NCI-H82 treated with DMSO at 0.1 percent for 48 hours (cell line): ENCODE data around the gene OLFML2B.
"Not testable (repeated sequence)": the region's sequence is repeated elsewhere in the genome, so short reads cannot be mapped to it uniquely, and the experiment has no call there.

Experiments
- DNase-seq: peaks from one replicate; lab custom pipeline; 2025; ENCODE audit not compliant: unreplicated experiment; lab: John Stamatoyannopoulos, UW

OLFML2B gene

DNA sequence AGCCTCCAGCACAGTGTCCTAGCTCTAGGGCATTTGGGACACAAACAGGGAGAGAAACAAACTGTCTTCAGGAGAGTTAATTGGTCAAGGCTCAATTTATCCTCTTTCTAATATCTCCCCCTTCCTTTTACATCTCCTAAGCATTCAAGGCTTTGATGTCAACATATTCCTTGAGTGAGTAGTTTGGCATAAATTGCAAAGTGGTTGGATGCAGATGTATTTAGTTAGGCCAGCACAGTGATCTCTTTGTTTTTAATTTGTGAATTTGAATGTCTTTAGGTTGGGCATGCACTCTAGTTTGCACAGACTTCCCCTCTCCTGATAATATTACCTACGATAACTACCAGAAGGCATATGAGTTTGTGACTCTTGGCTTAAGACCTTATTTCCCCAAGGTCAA, 12.5 kb upstream of the OLFML2B start:
- no peak for DNase-seq

DNA sequence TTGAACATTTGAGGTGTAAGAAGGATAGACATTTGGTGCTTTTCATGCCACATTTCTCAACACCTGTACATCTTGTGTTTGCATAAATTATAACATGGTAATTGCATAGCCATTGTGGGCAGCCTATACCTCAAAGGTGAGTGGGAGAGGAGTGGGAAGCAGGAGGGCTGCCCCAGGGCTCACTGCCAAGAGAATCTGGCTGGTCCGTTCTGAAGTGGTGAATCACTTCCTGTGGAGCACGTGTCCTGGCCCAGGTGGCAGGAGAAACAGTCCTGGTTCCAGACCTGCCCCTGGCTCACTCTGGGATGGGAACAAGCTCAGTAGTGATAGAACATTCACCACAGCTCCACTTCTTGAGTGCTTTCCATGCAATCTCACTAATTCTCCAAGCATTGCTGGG, 11.6 kb upstream of the OLFML2B start:
- no peak for DNase-seq

DNA sequence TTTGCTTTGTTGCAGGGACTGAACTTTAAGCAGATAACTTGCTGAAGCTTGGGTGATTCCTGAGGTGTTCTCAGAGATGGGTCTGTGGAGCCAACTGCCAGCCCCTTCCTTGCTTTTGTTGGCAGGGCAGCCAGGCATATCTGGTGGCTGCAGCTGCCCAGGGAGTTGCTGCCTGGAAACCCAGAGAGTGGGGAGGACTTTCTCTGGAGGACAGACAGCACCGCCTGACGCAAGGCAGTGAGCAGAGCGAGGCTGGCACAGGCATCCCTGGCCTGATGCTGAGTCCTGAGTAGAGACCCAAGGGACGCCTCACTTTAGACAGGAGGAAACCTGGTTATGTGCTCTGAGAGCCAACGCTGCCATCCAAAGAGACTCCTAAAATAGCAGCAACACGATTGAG, 9.8 kb upstream of the OLFML2B start:
- DNase-seq = no peak

GRCh38 chr1:162030759-162031280, 7.2 kb upstream of the OLFML2B start:
- DNase-seq = no peak

DNA sequence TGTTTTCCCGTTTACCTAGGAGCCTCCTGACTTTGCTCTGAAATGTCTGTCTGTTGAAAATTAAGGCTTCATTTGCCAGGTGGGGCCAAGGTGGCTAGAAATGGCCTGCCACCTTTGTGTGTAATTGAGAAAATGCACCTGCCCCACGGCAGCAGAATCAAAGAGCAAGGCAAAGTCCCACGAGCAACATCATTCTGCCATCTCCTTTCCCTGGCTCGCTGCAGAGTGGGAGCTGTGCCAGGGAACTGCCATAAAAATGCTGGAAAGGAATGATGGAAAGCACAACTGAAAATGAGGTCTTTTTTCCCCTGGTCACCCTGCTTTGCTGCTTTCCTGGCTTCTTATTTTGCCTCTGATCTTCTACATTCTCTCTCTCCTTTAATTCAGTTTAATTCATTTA, 5.5 kb upstream of the OLFML2B start:
- no peak for DNase-seq

DNA sequence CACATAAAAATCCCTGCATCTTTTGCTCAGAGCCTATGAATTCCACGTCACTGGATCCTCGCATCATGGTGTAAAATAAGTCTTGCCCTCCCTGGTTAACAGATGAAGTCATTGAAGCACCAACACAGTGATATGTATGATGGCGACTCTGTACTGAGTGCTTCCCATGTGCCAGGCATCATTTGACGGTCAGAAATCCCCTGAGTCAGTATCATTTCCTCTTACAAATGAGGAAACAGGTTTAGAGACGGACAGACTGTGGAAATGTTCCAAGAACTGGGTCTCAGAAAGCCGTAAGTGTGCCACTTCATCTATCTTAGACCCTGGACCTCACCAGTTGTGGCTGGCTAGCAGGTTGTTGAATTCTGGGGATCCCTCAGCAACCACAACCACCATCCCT, 5.1 kb upstream of the OLFML2B start:
- DNase-seq = no peak

- no peak for DNase-seq
These were observed 3.2 kb upstream of the OLFML2B start for GRCh38 chr1:162026881-162027280.

DNA sequence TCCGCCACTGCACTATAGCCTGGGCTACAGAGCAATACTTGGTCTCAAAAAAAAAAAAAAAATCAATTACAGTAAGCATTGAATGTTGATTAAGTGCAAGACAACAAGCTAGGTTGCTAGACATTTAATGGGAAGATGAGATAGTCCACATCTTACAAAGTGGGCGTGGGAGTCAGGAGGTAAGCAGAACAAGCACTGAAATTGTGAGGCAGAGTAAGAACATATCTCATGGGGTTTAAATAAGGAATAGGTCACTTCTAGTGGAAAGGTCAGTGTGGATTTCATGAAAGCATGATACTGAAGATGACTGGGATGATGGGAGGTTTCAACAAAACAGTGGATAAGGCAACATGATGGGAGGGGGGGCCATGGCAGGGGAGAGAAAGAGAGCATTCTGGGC, 1.9 kb upstream of the OLFML2B start:
- DNase-seq = no peak

DNA sequence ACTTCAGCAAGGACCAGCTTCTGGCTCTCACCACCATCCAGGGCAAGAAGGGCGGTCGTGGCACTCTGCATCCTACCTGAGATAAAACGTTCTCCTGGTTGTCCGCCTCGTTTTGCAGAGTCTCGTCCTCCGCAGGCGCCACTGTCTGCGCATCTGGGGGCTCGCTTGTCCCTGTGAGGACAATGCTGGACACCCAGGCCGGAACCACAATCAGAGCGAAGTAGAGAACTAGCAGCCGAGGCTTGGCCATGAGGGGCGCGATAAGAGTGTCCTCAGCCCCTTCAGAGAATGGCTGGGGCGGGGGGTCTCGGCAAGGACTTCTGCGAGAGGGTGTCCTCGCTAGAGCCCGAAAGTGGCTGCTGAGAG, 505 bp downstream of the OLFML2B start:
- no peak for DNase-seq

GRCh38 chr1:162022626-162023025, 1.0 kb downstream of the OLFML2B start:
- no peak for DNase-seq

DNA sequence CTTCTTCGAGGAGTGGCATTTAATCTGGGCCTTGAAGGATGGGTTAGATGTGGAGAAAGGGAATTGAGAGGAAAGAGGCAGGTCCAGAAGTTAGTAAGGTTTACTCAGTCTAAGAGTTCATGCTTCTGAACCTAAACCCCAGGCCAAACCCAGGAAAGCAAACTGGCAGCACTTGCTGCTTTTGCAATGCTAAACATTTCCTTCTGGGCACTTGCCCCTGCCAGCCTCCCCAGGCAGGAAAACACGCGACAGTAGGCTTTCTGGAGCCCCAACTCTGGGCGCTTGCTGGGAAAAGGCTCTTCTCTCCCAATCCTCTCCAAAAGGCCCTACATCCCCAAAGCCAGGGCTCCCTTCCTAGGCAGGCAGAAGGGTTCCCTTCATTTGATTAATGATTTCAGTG, 2.5 kb downstream of the OLFML2B start:
- DNase-seq = no peak

GRCh38 chr1:162020150-162020549, 3.5 kb downstream of the OLFML2B start:
- DNase-seq = no peak

- DNase-seq = no peak
These were observed 4.2 kb downstream of the OLFML2B start for GRCh38 chr1:162019446-162019845.

DNA sequence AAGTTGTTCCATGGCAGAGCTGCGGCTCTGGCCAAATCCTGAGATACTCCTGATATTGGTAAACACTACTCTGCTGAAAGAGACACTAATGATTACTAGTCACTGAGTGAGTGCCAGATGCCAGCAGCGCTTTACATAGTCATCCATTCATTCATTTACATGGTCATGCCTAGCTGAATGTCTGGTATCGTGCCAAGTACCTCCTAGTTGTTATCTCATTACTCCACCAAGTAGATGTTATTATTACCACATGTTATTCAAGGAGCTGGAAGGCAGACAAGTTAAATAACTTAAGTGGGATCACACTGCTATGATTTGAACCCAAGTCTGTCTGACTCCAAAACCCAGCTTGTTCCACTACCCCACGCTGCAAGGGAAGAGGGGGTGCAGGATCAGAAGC, 4.7 kb downstream of the OLFML2B start:
- peak; percentile 34 for DNase-seq

DNA sequence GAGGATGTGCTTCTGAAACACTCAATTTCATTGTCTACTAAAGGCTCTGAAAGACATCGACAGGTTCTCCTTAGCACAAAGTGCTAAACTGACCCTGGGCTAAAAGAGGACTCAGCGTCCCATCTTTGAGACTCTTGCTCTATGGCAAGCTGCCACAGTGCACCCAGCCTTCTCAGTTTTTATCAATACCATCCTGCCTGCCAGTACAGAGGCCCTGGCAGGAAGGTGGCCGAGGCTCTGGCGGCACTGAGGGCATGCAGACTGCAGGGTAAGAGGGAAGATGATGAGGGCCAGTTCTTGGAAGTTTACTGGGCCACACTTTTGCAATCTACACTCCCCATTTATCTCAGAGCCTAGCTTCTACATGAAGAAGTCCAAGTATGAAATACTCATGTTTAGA, 5.3 kb downstream of the OLFML2B start:
- no peak for DNase-seq

GRCh38 chr1:162017791-162018190, 5.9 kb downstream of the OLFML2B start:
- not testable (repeated sequence) for DNase-seq

- DNase-seq = no peak
These were observed 7.0 kb downstream of the OLFML2B start for GRCh38 chr1:162016631-162017030.

DNA sequence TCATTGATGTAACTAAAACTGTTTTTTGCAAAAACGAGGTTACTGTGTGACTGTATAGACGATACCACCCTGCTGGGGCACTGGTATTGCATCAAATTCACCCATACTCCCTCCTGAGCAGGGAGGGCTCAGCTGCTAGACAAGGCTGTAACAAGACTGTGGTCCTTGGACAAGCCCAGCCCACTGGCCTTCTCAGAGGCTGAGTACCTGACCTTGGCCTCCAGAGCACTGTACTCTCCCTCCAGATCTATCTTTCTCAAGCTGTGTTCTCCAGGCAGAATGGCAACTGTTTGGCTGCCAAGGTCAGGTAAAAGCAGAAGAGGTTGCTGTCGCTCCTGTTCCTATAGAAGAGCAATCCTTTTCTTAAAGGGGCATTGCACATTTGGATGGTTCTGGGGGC, 8.5 kb downstream of the OLFML2B start:
- no peak for DNase-seq

DNA sequence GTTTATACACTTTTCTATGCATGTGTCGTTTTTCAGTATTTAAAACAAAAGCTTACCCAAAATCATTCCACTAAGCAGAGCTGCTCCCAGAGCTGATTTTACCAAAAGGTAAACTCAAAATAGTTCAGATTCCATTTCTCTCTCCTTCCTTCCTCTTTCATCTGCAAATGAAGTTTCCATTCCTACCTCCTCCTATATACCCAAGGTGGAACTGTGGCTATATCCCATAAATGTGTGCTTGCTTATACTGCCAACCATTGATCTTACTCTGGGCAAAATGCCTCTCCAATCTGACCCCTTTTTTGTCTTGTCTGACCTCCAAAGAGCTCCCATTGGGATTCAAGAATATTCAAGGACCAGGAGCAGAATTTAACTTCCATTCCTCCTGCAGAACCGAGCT, 9.5 kb downstream of the OLFML2B start:
- no peak for DNase-seq

DNA sequence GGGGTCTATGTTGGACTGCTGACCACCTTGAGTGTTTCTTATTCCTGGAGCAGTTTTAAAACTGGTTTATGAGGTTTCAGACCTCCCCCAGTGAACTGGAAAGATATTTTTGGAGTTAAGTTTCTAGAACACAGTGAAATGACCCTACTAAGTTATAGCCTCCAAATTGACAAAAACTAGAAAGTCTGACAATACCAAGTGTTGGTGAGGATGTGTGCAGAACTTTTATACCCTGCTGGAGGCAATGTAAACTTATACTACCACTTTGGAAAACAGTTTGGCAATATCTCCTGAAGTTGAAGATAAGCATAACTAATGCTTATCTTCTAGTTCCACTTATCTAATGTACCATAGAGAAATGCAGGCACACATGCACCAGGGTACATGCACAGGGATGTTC, 10.4 kb downstream of the OLFML2B start:
- DNase-seq = no peak

DNA sequence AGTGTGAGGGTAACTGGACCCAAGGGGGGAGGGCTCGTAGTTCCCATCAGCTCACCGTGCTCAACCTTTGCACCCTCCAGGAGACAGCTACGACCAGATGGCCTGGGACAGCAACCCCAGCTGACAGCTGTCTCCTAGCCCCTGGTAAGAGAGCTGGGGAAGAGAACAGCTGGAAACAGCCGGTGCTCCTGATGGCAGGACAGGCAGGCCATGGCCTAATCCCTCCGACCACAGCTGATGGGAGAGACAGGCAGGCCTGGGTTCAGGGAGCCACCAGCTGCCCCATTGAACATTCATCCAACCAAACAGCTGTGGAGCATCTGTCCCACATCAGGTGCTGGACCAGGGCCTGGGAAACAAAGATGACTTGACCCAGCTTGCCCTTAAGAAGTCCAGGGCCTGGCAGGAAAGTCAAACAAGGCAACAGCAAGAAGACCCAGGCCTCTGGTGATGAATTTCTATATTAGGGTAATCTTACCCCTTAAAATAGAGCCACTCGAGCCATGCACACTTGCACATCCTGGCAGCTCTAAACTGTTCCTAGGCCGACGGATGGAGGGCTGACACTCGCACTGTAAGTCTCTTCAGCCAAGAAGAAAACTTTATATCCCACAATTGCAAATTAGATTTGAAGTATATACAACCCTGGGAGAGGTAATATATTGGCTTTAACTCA, 12.2 kb downstream of the OLFML2B start:
- peak; percentile 20 for DNase-seq

DNA sequence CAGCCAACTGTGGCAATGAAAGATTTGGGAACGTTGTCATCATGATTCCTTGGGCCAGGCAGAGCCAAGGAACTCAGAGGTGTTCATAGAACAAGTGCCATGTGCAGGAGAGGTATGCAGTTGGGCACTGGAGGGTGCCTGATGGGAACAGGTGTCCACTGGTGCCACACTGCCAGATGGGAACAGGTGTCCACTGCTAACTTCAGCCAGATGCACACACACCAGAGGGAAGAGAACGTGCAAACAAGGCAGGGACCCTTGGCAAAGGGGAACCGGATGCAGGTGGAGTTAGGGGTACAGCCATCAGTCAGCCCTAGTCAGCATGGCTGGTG, 13.5 kb downstream of the OLFML2B start:
- DNase-seq = no peak

DNA sequence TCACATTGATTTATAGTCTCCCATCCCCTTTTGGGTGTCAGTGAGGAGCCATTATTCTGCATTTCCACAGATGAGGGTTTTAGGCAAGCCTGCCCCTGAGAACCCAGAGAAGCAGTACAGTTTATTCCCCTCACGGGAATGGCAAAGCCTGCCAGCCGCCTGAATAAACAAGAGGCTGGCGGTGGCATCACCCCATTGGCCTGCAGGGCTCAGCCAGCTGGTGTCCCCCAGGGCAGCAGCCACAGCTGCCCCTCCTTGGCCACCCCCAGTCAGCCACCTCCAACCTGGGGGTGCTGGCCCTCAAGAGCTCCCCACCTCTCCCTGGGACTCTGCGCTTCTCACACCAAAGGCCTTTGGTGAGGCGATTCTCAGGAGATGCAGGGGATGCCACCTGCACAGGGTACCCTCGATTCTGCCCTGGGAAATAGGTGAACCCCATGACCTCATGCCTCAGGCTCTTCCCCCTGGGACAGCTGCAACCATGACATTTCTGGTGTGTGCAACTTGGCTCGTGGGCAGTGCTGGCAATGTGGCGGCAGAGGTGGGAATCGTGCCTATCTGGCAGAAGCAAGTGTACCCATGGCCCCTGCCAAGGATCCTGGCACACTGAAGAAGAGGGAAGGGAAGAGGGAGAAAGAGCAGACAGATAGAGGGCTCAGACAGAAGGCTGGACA, 14.0 kb downstream of the OLFML2B start:
- DNase-seq = no peak
